GM21737 (cell line): ENCODE measurements around the gene GAGE12G.
"Not testable (repeated sequence)": the region's sequence is repeated elsewhere in the genome, so short reads cannot be mapped to it uniquely, and the experiment has no call there.

Experiments
- ATAC-seq: cut with Tn5 transposase; IDR thresholded peaks from one replicate; pipeline ENCODE4 v1.9.1; 2021; ENCODE audit warnings: mild to moderate bottlenecking, moderate library complexity; ENCODE audit not compliant: unreplicated experiment

Gene GAGE12G, protein sequence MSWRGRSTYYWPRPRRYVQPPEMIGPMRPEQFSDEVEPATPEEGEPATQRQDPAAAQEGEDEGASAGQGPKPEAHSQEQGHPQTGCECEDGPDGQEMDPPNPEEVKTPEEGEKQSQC

DNA sequence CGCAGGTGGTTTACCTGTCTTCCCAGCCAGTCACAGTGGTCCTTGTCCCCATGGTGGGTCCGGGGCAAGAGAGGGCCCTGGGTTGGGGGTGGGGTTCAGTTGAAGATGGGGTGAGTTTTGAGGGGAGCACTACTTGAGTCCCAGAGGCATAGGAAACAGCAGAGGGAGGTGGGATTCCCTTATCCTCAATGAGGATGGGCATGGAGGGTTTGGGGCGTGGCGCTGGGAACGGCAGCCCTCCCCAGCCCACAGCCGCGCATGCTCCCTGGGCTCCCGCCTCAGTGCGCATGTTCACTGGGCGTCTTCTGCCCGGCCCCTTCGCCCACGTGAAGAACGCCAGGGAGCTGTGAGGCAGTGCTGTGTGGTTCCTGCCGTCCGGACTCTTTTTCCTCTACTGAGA, at the start of gene GAGE12G:
Gene GAGE12G, plus strand, starts transcription at position 301 of the 400 bp plus-strand sequence. CDS start 1,155 bp downstream, outside the sequence.
- ATAC-seq = not testable (repeated sequence)

DNA sequence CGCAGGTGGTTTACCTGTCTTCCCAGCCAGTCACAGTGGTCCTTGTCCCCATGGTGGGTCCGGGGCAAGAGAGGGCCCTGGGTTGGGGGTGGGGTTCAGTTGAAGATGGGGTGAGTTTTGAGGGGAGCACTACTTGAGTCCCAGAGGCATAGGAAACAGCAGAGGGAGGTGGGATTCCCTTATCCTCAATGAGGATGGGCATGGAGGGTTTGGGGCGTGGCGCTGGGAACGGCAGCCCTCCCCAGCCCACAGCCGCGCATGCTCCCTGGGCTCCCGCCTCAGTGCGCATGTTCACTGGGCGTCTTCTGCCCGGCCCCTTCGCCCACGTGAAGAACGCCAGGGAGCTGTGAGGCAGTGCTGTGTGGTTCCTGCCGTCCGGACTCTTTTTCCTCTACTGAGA, 38.3 kb upstream of the GAGE12G start, which contains the start of gene GAGE12C:
Gene GAGE12C, plus strand, starts transcription at position 301 of the 400 bp plus-strand sequence. CDS start 1,155 bp downstream, outside the sequence.
- not testable (repeated sequence) for ATAC-seq

DNA sequence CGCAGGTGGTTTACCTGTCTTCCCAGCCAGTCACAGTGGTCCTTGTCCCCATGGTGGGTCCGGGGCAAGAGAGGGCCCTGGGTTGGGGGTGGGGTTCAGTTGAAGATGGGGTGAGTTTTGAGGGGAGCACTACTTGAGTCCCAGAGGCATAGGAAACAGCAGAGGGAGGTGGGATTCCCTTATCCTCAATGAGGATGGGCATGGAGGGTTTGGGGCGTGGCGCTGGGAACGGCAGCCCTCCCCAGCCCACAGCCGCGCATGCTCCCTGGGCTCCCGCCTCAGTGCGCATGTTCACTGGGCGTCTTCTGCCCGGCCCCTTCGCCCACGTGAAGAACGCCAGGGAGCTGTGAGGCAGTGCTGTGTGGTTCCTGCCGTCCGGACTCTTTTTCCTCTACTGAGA, 28.8 kb upstream of the GAGE12G start, which contains the start of gene GAGE12D:
Gene GAGE12D, plus strand, starts transcription at position 301 of the 400 bp plus-strand sequence. CDS start 1,155 bp downstream, outside the sequence.
- ATAC-seq = not testable (repeated sequence)

DNA sequence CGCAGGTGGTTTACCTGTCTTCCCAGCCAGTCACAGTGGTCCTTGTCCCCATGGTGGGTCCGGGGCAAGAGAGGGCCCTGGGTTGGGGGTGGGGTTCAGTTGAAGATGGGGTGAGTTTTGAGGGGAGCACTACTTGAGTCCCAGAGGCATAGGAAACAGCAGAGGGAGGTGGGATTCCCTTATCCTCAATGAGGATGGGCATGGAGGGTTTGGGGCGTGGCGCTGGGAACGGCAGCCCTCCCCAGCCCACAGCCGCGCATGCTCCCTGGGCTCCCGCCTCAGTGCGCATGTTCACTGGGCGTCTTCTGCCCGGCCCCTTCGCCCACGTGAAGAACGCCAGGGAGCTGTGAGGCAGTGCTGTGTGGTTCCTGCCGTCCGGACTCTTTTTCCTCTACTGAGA, 19.2 kb upstream of the GAGE12G start, which contains the start of gene GAGE12E:
Gene GAGE12E, plus strand, starts transcription at position 301 of the 400 bp plus-strand sequence. CDS start 1,155 bp downstream, outside the sequence.
- not testable (repeated sequence) for ATAC-seq

DNA sequence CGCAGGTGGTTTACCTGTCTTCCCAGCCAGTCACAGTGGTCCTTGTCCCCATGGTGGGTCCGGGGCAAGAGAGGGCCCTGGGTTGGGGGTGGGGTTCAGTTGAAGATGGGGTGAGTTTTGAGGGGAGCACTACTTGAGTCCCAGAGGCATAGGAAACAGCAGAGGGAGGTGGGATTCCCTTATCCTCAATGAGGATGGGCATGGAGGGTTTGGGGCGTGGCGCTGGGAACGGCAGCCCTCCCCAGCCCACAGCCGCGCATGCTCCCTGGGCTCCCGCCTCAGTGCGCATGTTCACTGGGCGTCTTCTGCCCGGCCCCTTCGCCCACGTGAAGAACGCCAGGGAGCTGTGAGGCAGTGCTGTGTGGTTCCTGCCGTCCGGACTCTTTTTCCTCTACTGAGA, 9.7 kb upstream of the GAGE12G start, which contains the start of gene GAGE12F:
Gene GAGE12F, plus strand, starts transcription at position 301 of the 400 bp plus-strand sequence. CDS start 1,155 bp downstream, outside the sequence.
- not testable (repeated sequence) for ATAC-seq

DNA sequence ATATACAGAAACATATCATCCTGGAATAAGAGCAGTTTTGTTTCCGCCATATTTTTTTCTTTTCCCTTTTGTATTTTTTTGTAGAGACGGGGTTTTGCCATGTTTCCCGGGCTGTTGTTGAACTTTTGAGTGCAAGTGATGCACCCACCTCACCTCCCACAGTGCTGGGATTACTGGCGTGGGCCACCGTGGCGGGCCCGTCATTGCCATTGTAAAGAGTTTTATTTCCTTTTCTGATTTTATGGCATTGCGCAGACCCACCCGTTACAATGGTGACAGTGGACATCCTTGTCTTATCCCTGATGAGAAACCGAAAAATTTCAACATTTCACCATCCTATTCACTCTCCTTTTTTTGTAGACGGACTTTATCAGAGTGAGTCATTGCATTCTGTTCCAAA, 1.5 kb upstream of the GAGE12G start:
- ATAC-seq = not testable (repeated sequence)

DNA sequence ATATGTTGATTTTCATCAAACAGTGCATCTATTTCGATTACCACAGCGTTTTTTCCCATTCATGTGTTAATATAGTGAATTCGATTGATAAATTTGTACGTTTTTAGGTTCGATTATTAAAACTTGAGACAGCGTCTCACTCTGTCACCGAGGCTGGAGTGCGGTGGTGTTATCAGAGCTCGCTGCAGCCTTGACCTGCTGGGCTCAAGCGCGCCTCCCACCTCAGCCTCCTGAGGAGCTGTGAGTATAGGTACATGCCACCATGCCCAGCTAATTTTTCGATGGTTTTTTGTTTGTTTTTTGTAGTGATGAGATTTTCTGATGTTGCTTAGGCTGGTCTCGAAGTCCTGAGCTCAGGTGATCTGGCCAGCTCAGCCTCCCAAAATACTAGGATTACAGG, 1.0 kb upstream of the GAGE12G start:
- not testable (repeated sequence) for ATAC-seq

DNA sequence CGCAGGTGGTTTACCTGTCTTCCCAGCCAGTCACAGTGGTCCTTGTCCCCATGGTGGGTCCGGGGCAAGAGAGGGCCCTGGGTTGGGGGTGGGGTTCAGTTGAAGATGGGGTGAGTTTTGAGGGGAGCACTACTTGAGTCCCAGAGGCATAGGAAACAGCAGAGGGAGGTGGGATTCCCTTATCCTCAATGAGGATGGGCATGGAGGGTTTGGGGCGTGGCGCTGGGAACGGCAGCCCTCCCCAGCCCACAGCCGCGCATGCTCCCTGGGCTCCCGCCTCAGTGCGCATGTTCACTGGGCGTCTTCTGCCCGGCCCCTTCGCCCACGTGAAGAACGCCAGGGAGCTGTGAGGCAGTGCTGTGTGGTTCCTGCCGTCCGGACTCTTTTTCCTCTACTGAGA, 9.4 kb downstream of the GAGE12G start, which contains the start of gene GAGE12H:
Gene GAGE12H, plus strand, starts transcription at position 301 of the 400 bp plus-strand sequence. CDS start 1,155 bp downstream, outside the sequence.
- not testable (repeated sequence) for ATAC-seq

DNA sequence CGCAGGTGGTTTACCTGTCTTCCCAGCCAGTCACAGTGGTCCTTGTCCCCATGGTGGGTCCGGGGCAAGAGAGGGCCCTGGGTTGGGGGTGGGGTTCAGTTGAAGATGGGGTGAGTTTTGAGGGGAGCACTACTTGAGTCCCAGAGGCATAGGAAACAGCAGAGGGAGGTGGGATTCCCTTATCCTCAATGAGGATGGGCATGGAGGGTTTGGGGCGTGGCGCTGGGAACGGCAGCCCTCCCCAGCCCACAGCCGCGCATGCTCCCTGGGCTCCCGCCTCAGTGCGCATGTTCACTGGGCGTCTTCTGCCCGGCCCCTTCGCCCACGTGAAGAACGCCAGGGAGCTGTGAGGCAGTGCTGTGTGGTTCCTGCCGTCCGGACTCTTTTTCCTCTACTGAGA, 19.0 kb downstream of the GAGE12G start, which contains the start of gene GAGE2A:
Gene GAGE2A, plus strand, starts transcription at position 301 of the 400 bp plus-strand sequence. CDS start 1,155 bp downstream, outside the sequence.
- ATAC-seq = not testable (repeated sequence)

DNA sequence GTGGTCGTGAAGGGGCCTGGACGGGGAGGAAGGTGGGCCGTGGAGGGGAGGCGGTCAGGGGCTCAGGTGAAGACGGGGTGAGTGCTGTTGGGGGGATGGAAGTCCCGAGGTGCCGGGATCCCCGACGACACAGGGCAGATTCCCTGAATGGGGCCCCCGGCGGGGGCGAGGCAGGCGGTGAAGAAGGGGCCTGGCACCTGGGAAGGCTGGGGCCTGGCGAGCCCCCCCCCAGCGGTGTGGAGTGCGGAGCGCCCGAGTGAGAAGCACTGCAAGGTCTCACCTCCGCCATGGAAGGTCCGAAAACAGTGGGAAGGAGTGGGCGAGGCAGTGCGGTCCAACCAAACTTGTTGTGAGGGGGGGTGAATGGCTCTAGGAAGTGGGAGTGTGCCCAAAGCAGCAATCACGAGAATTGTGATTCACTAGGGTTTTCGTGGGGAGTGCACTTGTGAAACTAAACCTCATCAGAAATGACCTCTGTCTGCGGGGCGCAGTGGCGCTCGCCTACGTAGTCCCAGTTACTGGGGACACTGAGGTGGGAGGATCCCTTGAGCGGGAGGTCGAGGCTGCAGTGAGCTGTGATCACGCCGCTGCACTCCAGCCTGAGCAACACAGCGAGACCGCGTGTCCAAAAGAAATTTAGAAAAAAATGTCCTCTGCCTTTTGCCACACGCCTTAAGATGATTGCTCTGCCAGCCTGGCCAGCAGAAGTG, 19.7 kb downstream of the GAGE12G start:
- not testable (repeated sequence) for ATAC-seq

DNA sequence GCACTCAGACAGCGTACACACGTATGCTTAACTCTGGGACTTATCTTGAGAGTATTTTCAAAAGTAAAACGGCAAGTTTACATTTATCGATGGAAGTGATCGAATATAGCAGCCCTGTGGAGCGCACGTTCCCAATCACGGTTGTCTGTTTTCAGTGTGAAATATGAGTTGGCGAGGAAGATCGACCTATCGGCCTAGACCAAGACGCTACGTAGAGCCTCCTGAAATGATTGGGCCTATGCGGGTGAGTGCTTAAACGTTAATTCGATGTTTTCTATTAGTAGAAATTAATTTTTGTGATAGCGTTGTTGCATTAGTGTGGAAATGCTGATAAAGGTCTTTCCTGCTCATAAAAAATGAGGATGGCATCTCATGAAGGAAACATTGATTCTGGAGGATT, 20.3 kb downstream of the GAGE12G start:
- not testable (repeated sequence) for ATAC-seq

DNA sequence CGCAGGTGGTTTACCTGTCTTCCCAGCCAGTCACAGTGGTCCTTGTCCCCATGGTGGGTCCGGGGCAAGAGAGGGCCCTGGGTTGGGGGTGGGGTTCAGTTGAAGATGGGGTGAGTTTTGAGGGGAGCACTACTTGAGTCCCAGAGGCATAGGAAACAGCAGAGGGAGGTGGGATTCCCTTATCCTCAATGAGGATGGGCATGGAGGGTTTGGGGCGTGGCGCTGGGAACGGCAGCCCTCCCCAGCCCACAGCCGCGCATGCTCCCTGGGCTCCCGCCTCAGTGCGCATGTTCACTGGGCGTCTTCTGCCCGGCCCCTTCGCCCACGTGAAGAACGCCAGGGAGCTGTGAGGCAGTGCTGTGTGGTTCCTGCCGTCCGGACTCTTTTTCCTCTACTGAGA, 28.5 kb downstream of the GAGE12G start, which contains the start of gene GAGE1:
Gene GAGE1, plus strand, starts transcription at position 301 of the 400 bp plus-strand sequence. CDS start 1,155 bp downstream, outside the sequence.
- ATAC-seq = not testable (repeated sequence)

DNA sequence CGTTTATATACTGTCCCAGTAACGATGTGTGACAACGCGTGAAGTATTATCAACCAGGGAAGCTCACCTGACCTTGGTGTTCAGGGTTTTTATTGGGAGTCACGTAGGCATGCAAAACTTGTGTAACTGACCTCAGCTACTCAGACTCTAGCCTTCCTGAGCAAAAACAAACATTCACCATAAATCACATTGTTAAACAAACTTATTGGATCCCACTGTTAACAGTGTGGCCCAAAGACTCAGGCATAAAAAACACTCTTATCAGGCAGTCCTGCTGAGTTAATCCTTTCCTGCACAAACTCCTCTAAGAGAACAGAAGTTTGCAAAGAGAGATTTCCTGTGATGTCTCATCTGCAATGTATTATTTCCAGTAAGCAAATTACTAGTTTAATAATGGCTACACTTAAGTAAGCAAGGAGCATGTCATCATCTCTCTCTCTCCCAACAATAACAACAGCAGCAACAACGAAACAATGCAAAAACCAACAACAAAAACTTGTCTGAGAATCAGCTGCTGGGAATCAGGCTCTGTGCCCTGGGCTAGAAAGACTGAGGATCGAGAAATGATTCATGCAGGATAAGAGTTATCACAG, 40.6 kb downstream of the GAGE12G start:
- ATAC-seq = no peak

DNA sequence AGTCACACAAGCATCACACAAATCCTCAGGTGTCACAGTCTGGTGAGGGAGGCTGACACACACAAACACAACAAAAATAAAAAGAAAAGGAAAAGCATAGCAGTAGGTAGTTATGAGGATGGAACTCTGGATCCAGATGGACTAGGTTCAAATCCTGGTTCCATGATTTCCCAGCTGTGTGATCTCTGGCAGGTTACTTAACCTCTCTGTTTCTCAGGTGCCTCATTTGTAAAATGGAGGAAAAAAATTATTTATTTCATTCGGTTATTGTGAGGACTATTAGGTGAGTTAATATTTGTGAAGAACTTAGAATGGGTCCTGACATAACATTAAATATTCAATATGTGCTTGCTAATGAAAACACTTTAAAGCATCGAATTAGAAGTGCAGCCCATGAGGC, 48.4 kb downstream of the GAGE12G start:
- no peak for ATAC-seq
